Right atrium auricular region (tissue), 2 donors: ENCODE measurements around the gene S100A6. TPM values are rescaled to one million over a fixed set of nuclear protein-coding genes. Genes with fewer than 3 reads are reported as not detected.
A peak's percentile ranks its signal among the peaks of the same experiment; 100 is the strongest.

ENCODE experiments used
- DNase-seq: peaks from one replicate; pipeline ENCODE4 v3.0.0-alpha.2; 2019; ENCODE audit warnings: low spot score
- H3K27ac ChIP-seq, 2 donors: fragments of 200-600 bp; sonication (generic); 1 replicate in 1 of 2; 2 replicates in 1 of 2; pipeline ENCODE4 v1.5.1; 2016 to 2019
- H3K27me3 ChIP-seq, 2 donors: fragments of 200-600 bp; sonication (generic); one replicate each; pipeline versions ENCODE4 v1.5.1 to v1.6.0; 2017 to 2019
- H3K36me3 ChIP-seq: fragments of 200-600 bp; sonication (generic); one replicate; pipeline ENCODE4 v1.5.1; 2016
- H3K4me1 ChIP-seq, 2 donors: fragments of 200-600 bp; sonication (generic); one replicate each; pipeline versions ENCODE4 v1.5.1 to v1.6.0; 2017 to 2019
- H3K4me3 ChIP-seq, 2 donors: fragments of 200-600 bp; sonication (generic); 1 replicate in 1 of 2; 2 replicates in 1 of 2; pipeline ENCODE4 v1.5.1; 2017 to 2019; ENCODE audit warnings: mild to moderate bottlenecking in 1 of 2, moderate library complexity in 1 of 2
- H3K9me3 ChIP-seq, 2 donors: fragments of 200-600 bp; sonication (generic); one replicate each; pipeline ENCODE4 v1.5.1; 2019
- CTCF ChIP-seq, 2 donors: fragments of 200-600 bp; sonication (generic); IDR thresholded peaks; one replicate each; pipeline ENCODE4 v1.5.1; 2019; ENCODE audit warnings: antibody characterized with exemption in 2 of 2
- total RNA-seq, 2 donors: library from RNA; depleted of rRNA; stranded (reverse); fragments of >200 nt; gene quantifications; one replicate each; pipeline ENCODE4 v1.1.0, GENCODE V29; 2016

S100A6 gene
- total RNA-seq, 2 donors from 2014 or later, result 156 to 324 TPM

- no peaks in the 10 kb centered on the region for H3K27me3 ChIP-seq
- H3K27ac ChIP-seq, result no peak overlapping the region
- no peak for TF ChIP-seq CTCF (IDR thresholded peaks at IDR 0.05)
- DNase-seq, result no peak
- no peak overlapping the region for H3K4me3 ChIP-seq
- H3K4me1 ChIP-seq, result peaks cover 0 to 1% of the 10 kb centered on the region in 2 donors
- no peaks in the 10 kb centered on the region for H3K36me3 ChIP-seq
- no peaks in the 10 kb centered on the region for H3K9me3 ChIP-seq
Observed at GRCh38 chr1:153560241-153560640, 24.4 kb upstream of the S100A6 start.

- Histone ChIP-seq H3K9me3 (no peaks in the 10 kb centered on the region), H3K27me3 (no peaks in the 10 kb centered on the region), H3K4me3 (no peak overlapping the region), H3K4me1 (peaks cover 0 to 17% of the 10 kb centered on the region in 2 donors), H3K36me3 (no peaks in the 10 kb centered on the region), H3K27ac (no peak overlapping the region)
- DNase-seq, result no peak
- TF ChIP-seq CTCF (IDR thresholded peaks at IDR 0.05), result no peak
Observed at GRCh38 chr1:153557877-153558276, 22.1 kb upstream of the S100A6 start.

- H3K27ac ChIP-seq, result no peak overlapping the region
- peaks cover 0 to 18% of the 10 kb centered on the region in 2 donors for H3K4me1 ChIP-seq
- no peaks in the 10 kb centered on the region for H3K36me3 ChIP-seq
- no peaks in the 10 kb centered on the region for H3K9me3 ChIP-seq
- no peak overlapping the region for H3K4me3 ChIP-seq
- no peak for DNase-seq
- no peaks in the 10 kb centered on the region for H3K27me3 ChIP-seq
- TF ChIP-seq CTCF (IDR thresholded peaks at IDR 0.05), result no peak
Observed at GRCh38 chr1:153556348-153556747, 20.6 kb upstream of the S100A6 start.

GRCh38 chr1:153553830-153554541 is 18.2 kb upstream of the S100A6 start:
- Histone ChIP-seq H3K9me3 (no peaks in the 10 kb centered on the region), H3K27me3 (no peaks in the 10 kb centered on the region), H3K4me1 (peaks cover 0 to 34% of the 10 kb centered on the region in 2 donors), H3K36me3 (no peaks in the 10 kb centered on the region), H3K4me3 (no peak overlapping the region), H3K27ac (peak overlapping the region; percentile 31 to 55)
- no peak for DNase-seq
- no peak for TF ChIP-seq CTCF (IDR thresholded peaks at IDR 0.05)

- H3K4me1 ChIP-seq, result peaks cover 0 to 43% of the 10 kb centered on the region in 2 donors
- no peak for DNase-seq
- H3K9me3 ChIP-seq, result no peaks in the 10 kb centered on the region
- no peaks in the 10 kb centered on the region for H3K36me3 ChIP-seq
- H3K4me3 ChIP-seq, result no peak overlapping the region
- TF ChIP-seq CTCF (IDR thresholded peaks at IDR 0.05), result no peak
- peak overlapping the region in 1 of 2 donors; percentile 55 for H3K27ac ChIP-seq
- no peaks in the 10 kb centered on the region for H3K27me3 ChIP-seq
Observed at GRCh38 chr1:153553096-153553495, 17.3 kb upstream of the S100A6 start.

GRCh38 chr1:153552335-153552734 is 16.5 kb upstream of the S100A6 start:
- no peaks in the 10 kb centered on the region for H3K9me3 ChIP-seq

More at GRCh38 chr1:153552335-153552734, 16.5 kb upstream of the S100A6 start:
- no peaks in the 10 kb centered on the region for H3K27me3 ChIP-seq
- peaks cover 0 to 49% of the 10 kb centered on the region in 2 donors for H3K4me1 ChIP-seq
- no peak for DNase-seq
- H3K36me3 ChIP-seq, result no peaks in the 10 kb centered on the region
- TF ChIP-seq CTCF (IDR thresholded peaks at IDR 0.05), result no peak
- no peak overlapping the region for H3K27ac ChIP-seq
- no peak overlapping the region for H3K4me3 ChIP-seq
